Measurements from ENCODE around the gene LCE1D. TPM values are rescaled to one million over a fixed set of nuclear protein-coding genes. Genes with fewer than 3 reads are reported as not detected.
A peak's percentile ranks its signal among the peaks of the same experiment; 100 is the strongest.

The LCE1D gene
- total RNA-seq, 1 donor from 2014 or later: not detected

DNA sequence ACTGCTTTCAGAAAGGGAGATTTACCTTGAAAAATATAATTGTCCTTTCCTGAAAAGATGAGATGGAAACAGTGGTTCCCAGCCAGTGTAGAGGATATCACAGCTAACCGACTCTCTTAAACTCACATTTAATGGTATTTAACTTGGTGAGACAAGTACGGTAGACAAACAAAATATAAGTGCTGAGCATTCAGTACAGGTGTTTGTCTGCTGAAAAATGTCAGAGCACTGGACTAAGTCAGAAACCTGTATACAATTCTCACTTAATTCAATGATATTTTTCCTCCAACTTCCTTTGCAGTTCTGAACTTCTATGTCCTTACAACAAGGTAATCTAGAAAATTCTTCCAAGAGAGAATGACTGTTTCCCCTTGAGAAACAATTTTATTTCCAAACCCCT is 15.2 kb downstream of the LCE1D start, which contains the start of gene LCE1B:
LCE1B (plus strand) TSS at position 301 of the 400 bp plus-strand sequence. CDS start 476 bp downstream, outside the sequence.
- no peak for ATAC-seq
- no peak for DNase-seq (ENCODE audit: low spot score)

GRCh38 chr1:152817309-152817708 is 20.8 kb downstream of the LCE1D start:
- no peak for ATAC-seq

GRCh38 chr1:152823294-152823693 is 26.8 kb downstream of the LCE1D start:
- ATAC-seq (no peak), DNase-seq (ENCODE audit: low spot score) (no peak)

More at GRCh38 chr1:152817309-152817708, 20.8 kb downstream of the LCE1D start:
- DNase-seq (ENCODE audit: low spot score): no peak

- no peak for ATAC-seq
Observed at GRCh38 chr1:152824964-152825363, 28.4 kb downstream of the LCE1D start.

GRCh38 chr1:152827173-152827572 is 30.7 kb downstream of the LCE1D start, which contains the start of gene LCE1A:
Gene LCE1A (plus strand): TSS chr1:152827473. CDS start chr1:152827473, 0 bp downstream.
- ATAC-seq: no peak
- no peak for DNase-seq (ENCODE audit: low spot score)

More at GRCh38 chr1:152824964-152825363, 28.4 kb downstream of the LCE1D start:
- no peak for DNase-seq (ENCODE audit: low spot score)

DNA sequence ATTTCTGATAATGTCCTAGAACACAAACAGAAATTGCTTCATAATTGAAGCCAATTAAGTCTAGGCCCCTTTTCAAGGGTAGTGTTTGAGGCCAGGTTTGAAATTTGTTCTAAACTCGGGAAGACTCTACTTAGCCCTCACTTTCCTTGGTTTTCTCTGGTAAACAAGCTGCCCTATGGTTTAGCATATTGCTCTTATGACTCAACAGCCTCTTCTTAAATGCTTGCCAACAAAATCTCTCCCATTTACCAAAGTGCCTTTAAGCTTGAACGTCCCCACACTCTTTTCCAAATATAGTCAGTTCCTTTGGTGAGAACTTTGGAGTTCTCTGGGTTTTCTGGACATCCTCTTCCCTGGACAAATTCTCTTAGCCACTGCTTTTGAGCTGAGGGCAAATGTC is 40.3 kb downstream of the LCE1D start:
- DNase-seq (ENCODE audit: low spot score) (no peak), ATAC-seq (no peak)

DNA sequence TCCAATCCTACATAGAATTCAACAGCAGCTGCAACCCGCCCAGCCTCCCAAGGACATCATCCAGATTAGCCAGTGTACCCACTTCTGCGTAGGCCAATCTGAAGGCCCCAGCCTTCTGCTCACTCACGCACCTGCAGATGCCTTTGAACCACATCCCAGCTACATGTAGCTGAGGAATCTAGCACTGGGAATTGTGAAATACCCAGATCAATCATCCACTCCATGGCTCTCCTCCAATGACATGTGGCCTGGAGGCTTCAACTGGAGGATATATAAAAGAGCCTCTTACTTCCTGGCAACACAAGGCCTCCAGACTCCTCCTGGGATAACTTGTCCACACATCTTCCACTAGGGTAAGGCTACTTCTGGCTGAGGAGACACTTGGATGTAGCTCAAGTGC is 46.0 kb downstream of the LCE1D start, which contains the start of gene LCE6A:
LCE6A (plus strand) TSS at position 301 of the 400 bp plus-strand sequence. CDS start 665 bp downstream, outside the sequence.
- ATAC-seq: peak; percentile 40
- no peak for DNase-seq (ENCODE audit: low spot score)

Other genes with a start within 250 kb of the LCE1D start
- not detected for gene LCE3E, start 229.9 kb upstream of the LCE1D start, total RNA-seq
- not detected for gene LCE3D, start 216.2 kb upstream of the LCE1D start, total RNA-seq
- gene LCE3C, start 196.5 kb upstream of the LCE1D start, total RNA-seq: not detected
- gene LCE3B, start 182.9 kb upstream of the LCE1D start, total RNA-seq: not detected
- not detected for gene LCE3A, start 173.6 kb upstream of the LCE1D start, total RNA-seq
- gene LCE2D, start 133.3 kb upstream of the LCE1D start, total RNA-seq: not detected
- gene LCE2C, start 121.4 kb upstream of the LCE1D start, total RNA-seq: not detected
- not detected for gene LCE2B, start 110.6 kb upstream of the LCE1D start, total RNA-seq
- gene LCE2A, start 98.4 kb upstream of the LCE1D start, total RNA-seq: not detected
- not detected for gene LCE4A, start 88.6 kb upstream of the LCE1D start, total RNA-seq
- not detected for gene KPRP, start 38.7 kb upstream of the LCE1D start, total RNA-seq
- gene LCE1F, start 21.6 kb upstream of the LCE1D start, total RNA-seq: not detected
- gene LCE1E, start 10.5 kb upstream of the LCE1D start, total RNA-seq: not detected
- not detected for gene LCE1C, start 9.9 kb downstream of the LCE1D start, total RNA-seq
- gene LCE1B, start 15.2 kb downstream of the LCE1D start, total RNA-seq: not detected
- not detected for gene LCE1A, start 30.8 kb downstream of the LCE1D start, total RNA-seq
- gene LCE6A, start 46.1 kb downstream of the LCE1D start, total RNA-seq: not detected
- not detected for gene LCE7A, start 63.3 kb downstream of the LCE1D start, total RNA-seq
- gene SMCP, start 81.6 kb downstream of the LCE1D start, total RNA-seq: not detected
- not detected for gene IVL, start 111.8 kb downstream of the LCE1D start, total RNA-seq
- gene SPRR5, start 150.5 kb downstream of the LCE1D start, total RNA-seq: not detected
- gene SPRR4, start 173.9 kb downstream of the LCE1D start, total RNA-seq: not detected
- not detected for gene SPRR1A, start 187.4 kb downstream of the LCE1D start, total RNA-seq
- gene SPRR3, start 205.0 kb downstream of the LCE1D start, total RNA-seq: not detected
- gene SPRR1B, start 234.5 kb downstream of the LCE1D start, total RNA-seq: not detected
- gene SPRR2D, start 244.4 kb downstream of the LCE1D start, total RNA-seq: not detected